ENCODE measurements around the gene KY.

Gene KY, protein sequence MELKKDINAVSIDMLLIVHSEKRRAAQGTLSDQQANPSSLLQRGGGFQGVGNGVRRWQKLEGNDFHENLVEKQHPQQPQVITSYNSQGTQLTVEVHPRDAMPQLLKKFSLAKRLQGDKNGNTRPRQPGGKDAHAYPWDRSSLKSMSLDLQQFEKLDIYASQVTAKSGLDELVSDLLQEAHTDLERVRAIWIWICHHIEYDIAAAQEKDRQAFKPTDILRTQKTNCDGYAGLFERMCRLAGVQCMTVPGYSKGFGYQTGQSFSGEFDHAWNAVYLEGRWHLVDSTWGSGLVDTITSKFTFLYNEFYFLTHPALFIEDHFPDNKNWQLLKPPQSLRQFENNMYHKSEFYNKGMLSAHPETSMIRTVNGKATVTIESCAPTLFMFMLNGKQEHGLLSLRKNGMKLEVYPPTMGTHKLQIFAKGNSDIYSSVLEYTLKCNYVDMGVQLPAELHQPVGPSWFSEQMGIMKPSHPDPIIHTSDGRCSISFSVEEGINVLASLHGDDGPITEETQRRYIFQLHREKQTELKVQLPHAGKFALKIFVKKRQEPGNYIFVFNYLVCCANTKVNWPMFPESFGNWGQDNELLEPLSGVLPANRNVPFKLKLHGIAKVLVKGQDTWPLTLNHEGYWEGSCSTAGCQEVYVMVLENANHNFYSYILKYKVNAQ

DNA sequence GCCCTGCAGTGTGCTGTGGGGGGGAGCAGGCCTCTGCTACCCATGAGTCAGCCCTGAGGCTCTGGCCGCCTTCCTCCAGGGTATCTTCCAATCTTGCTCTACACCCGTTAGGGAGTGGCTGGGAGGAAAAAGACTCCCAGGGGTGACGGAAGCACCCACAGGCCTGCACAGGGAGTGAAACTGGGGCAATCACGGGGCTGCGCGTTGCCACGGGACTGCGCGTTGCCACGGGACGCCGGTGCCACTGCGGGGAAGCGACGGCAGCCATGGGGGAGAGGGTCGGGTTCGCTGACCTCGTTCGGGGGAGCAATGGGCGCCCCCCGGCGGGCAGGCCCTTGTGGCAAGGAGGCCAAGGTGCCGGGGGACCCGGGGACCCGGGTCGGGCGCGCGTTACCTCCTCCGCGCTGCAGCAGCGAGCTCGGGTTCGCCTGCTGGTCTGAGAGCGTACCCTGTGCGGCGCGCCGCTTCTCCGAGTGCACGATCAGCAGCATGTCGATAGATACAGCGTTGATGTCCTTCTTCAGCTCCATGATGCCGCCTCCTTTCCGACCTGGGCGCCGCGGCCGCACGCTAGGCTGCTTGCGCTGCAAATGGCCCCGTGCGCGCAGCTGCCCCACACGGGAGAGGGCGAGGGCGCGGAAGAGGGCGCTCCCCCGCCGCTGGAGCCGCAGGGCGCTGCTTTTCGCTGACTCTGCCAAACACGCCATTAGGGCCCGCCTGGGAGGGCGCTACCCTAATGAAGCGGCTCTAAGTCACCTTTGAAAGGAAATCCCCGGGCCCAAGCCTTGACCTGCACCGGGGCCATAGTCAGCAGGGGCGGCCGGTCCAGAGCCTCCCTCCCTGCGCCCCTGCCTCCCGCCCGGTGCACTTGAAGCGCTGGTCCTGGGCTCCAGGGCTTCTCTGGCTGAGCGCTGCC is at the start of gene KY:
TSS of gene KY (minus strand) at position 592 of the 916 bp plus-strand sequence. CDS start at position 530, 62 bp downstream.
- Histone ChIP-seq H3K4me1 (ENCODE audit: control insufficient read depth in 1 of 2, insufficient read depth in 2 of 2, low read length in 2 of 2) (peaks cover 8 to 10% of the 10 kb centered on the region in 2 donors), H3K36me3 (ENCODE audit: control insufficient read depth in 1 of 2, insufficient read depth in 2 of 2, low read length in 2 of 2) (no peaks in the 10 kb centered on the region), H3K27ac (ENCODE audit: low read depth, low read length) (no peak within 1 kb of the TSS), H3K9me3 (ENCODE audit: control insufficient read depth in 1 of 2, low read length in 2 of 2) (no peaks in the 10 kb centered on the region), H3K27me3 (ENCODE audit: control insufficient read depth in 1 of 2, insufficient read depth in 2 of 2, low read length in 2 of 2) (peaks cover 0 to 6% of the 10 kb centered on the region in 2 donors), H3K9ac (ENCODE audit: low read depth in 1 of 2, low read length in 2 of 2) (peak within 1 kb of the TSS; percentile 6 to 11), H3K4me3 (ENCODE audit: low read depth in 1 of 2, low read length in 2 of 2) (peak within 1 kb of the TSS; percentile 66)

DNA sequence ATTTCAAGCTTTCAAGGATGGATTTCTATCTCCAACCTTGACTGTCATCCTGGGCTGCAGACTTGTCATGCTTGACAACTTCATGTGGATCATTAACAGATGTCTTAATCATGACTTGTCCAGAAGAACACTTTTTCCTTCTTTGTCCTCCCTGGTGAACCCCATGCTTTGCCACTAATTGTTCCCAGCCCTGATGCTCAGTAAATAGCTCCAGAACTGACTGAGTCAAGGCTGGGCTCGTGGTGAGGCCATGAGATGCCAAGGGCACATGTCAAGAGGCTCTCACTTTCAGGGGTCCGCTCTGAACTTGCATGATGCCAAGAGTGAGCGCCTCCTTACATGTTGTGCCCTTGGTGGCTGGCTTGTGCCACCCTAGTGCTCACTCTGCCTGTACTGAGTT is 48.9 kb upstream of the KY start:
- Histone ChIP-seq H3K27me3 (ENCODE audit: control insufficient read depth in 1 of 2, insufficient read depth in 2 of 2, low read length in 2 of 2) (no peaks in the 10 kb centered on the region), H3K27ac (ENCODE audit: low read depth, low read length) (no peak overlapping the region), H3K9me3 (ENCODE audit: control insufficient read depth in 1 of 2, low read length in 2 of 2) (no peaks in the 10 kb centered on the region), H3K36me3 (ENCODE audit: control insufficient read depth in 1 of 2, insufficient read depth in 2 of 2, low read length in 2 of 2) (no peaks in the 10 kb centered on the region), H3K9ac (ENCODE audit: low read depth in 1 of 2, low read length in 2 of 2) (no peak overlapping the region), H3K4me1 (ENCODE audit: control insufficient read depth in 1 of 2, insufficient read depth in 2 of 2, low read length in 2 of 2) (no peaks in the 10 kb centered on the region), H3K4me3 (ENCODE audit: low read depth in 1 of 2, low read length in 2 of 2) (no peak overlapping the region)

DNA sequence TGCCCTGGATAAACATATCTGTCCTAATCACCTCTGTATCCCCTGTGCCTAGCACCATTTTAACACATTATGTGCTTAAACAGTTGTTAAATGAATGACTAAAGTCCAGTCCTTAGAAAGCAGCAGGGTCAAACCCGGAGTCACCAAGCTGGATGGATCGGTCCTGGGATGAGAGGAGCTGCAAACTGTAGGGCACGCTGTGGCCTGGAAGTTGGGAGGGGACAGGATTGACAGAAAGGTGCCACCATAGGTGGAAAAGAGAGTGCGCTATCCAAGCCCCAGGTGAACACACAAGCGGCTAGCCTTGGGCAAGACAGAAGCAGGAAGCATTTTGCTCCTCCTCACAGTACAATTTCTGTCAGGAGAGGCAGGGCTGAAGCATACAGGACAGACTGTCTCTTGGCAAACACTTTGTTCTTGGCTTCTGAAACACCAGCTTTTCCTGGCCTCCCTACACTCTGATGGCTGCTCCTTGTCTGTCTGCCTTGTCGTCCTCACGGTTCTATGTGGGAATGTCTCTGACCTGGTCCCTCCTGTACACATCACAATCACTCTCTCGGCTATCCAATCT is 48.4 kb upstream of the KY start:
- H3K9ac ChIP-seq (ENCODE audit: low read depth in 1 of 2, low read length in 2 of 2): no peak overlapping the region
- H3K9me3 ChIP-seq (ENCODE audit: control insufficient read depth in 1 of 2, low read length in 2 of 2): no peaks in the 10 kb centered on the region
- no peaks in the 10 kb centered on the region for H3K27me3 ChIP-seq (ENCODE audit: control insufficient read depth in 1 of 2, insufficient read depth in 2 of 2, low read length in 2 of 2)
- no peak overlapping the region for H3K4me3 ChIP-seq (ENCODE audit: low read depth in 1 of 2, low read length in 2 of 2)
- H3K4me1 ChIP-seq (ENCODE audit: control insufficient read depth in 1 of 2, insufficient read depth in 2 of 2, low read length in 2 of 2): no peaks in the 10 kb centered on the region
- no peaks in the 10 kb centered on the region for H3K36me3 ChIP-seq (ENCODE audit: control insufficient read depth in 1 of 2, insufficient read depth in 2 of 2, low read length in 2 of 2)
- H3K27ac ChIP-seq (ENCODE audit: low read depth, low read length): no peak overlapping the region

DNA sequence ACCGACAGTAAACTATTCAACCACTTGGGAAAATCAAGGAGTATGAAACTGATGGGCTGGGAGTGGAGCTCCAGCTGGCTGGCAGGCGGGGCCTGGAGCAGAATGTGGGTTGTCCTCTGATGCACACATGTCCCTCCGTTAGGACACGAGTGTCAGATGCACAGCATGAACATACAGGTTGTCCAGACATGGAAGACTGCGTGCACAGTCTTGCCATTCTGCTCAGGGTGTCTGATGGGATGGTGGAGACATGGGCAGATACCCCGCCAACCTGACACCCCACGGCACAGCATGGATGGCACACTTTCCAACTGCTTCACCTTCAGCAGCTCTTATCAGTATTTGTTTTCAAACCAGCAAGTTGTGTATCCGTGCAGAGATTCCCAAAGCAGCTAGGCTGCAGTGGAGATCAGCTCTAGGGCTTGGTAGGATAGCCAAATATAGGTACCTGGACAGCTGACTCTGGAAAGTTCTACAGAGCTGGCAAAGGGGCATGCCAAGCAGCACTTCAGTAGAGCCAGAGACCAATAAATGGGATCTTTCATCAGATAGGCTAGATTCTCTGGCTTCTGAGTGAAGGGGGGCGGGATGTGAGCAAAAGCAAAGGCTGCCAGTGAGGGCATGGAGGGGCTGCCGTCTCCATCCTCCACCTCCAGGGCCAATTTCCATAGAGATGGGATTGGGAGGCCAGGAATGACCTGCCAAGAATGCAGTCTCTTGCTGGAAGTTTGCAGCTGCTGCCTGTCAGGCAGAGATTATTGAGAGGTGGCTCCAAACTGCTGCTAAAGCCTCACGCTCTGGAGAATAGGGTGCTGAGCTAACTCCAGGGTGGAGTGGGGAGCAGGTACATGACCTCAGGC is 47.2 kb upstream of the KY start:
- H3K9ac ChIP-seq (ENCODE audit: low read depth in 1 of 2, low read length in 2 of 2): no peak overlapping the region
- no peak overlapping the region for H3K27ac ChIP-seq (ENCODE audit: low read depth, low read length)
- H3K4me1 ChIP-seq (ENCODE audit: control insufficient read depth in 1 of 2, insufficient read depth in 2 of 2, low read length in 2 of 2): no peaks in the 10 kb centered on the region
- no peaks in the 10 kb centered on the region for H3K9me3 ChIP-seq (ENCODE audit: control insufficient read depth in 1 of 2, low read length in 2 of 2)
- H3K36me3 ChIP-seq (ENCODE audit: control insufficient read depth in 1 of 2, insufficient read depth in 2 of 2, low read length in 2 of 2): no peaks in the 10 kb centered on the region
- no peaks in the 10 kb centered on the region for H3K27me3 ChIP-seq (ENCODE audit: control insufficient read depth in 1 of 2, insufficient read depth in 2 of 2, low read length in 2 of 2)
- H3K4me3 ChIP-seq (ENCODE audit: low read depth in 1 of 2, low read length in 2 of 2): no peak overlapping the region

DNA sequence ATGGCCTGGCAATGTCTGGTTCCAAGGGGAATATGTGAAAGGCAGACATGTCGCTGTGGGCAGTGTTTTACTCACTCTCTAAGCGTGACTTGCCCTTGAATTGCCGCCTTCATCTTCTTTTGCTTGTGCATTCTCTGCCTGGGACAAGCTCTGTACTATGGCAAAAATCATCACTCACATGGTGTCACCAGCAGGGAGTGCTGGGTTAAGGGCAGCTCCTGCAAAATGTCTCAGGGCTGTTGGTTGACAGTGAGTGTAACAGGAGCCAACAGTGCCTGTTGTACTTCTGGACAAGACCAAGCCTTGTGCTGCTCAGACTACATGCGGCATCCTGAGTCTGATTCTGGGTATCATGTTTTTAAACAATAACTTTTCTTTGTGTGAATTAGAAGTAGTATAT is 45.3 kb upstream of the KY start:
- Histone ChIP-seq H3K27ac (ENCODE audit: low read depth, low read length) (no peak overlapping the region), H3K9me3 (ENCODE audit: control insufficient read depth in 1 of 2, low read length in 2 of 2) (no peaks in the 10 kb centered on the region)

DNA sequence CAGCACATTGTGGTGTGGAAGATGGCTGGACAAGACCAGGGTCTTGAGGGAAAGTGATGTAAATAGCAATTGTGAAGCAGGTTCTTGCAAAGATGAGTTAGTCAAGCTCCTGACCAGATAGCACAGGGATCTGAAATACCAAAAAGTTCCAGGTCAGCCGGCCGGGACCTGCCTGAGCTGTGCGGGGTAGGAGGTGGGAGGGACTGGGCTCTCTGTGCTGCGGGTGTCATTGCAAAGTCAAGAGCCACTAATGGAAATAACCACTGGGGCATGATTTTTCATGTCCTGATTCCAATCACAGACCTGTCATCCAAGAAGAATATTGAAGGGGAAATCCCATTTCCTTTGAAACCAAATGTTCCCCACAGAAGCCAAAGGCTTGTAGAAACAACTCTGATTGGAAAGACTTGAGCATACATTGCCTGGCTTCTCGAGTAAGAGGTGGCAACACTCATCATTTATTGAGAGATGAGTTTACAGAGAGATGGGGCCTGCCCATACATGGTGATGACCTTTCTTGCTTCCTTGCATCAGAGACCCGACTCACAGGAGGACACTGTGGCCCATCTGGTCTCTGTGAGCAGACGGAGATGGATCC is 44.2 kb upstream of the KY start:
- Histone ChIP-seq H3K27ac (ENCODE audit: low read depth, low read length) (no peak overlapping the region), H3K4me3 (ENCODE audit: low read depth in 1 of 2, low read length in 2 of 2) (no peak overlapping the region), H3K4me1 (ENCODE audit: control insufficient read depth in 1 of 2, insufficient read depth in 2 of 2, low read length in 2 of 2) (no peaks in the 10 kb centered on the region), H3K9me3 (ENCODE audit: control insufficient read depth in 1 of 2, low read length in 2 of 2) (no peaks in the 10 kb centered on the region), H3K36me3 (ENCODE audit: control insufficient read depth in 1 of 2, insufficient read depth in 2 of 2, low read length in 2 of 2) (no peaks in the 10 kb centered on the region), H3K9ac (ENCODE audit: low read depth in 1 of 2, low read length in 2 of 2) (no peak overlapping the region), H3K27me3 (ENCODE audit: control insufficient read depth in 1 of 2, insufficient read depth in 2 of 2, low read length in 2 of 2) (no peaks in the 10 kb centered on the region)

More for the DNA sequence above, 45.3 kb upstream of the KY start:
- Histone ChIP-seq H3K9ac (ENCODE audit: low read depth in 1 of 2, low read length in 2 of 2) (no peak overlapping the region), H3K4me3 (ENCODE audit: low read depth in 1 of 2, low read length in 2 of 2) (no peak overlapping the region), H3K36me3 (ENCODE audit: control insufficient read depth in 1 of 2, insufficient read depth in 2 of 2, low read length in 2 of 2) (no peaks in the 10 kb centered on the region), H3K4me1 (ENCODE audit: control insufficient read depth in 1 of 2, insufficient read depth in 2 of 2, low read length in 2 of 2) (no peaks in the 10 kb centered on the region), H3K27me3 (ENCODE audit: control insufficient read depth in 1 of 2, insufficient read depth in 2 of 2, low read length in 2 of 2) (no peaks in the 10 kb centered on the region)

DNA sequence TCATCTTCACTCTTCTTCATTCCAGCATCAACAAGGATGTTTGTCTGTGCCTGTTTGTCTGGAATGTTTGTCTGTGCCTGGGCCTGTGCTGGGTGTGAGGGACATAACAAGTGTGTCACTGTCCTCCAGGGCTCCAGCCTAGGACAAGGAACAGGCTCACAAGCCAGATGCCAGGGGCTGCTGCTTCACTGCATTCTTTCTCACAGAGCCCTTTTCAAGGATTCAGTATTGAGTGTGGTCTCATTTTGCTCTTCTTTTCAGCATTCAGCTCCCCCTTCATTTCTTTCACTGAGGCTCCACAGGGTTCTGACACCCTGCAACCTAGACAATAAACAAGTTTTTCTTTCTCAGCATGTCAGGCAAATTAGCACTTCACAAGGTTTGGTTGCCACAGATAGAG is 43.6 kb upstream of the KY start:
- no peak overlapping the region for H3K9ac ChIP-seq (ENCODE audit: low read depth in 1 of 2, low read length in 2 of 2)
- no peaks in the 10 kb centered on the region for H3K9me3 ChIP-seq (ENCODE audit: control insufficient read depth in 1 of 2, low read length in 2 of 2)
- H3K27ac ChIP-seq (ENCODE audit: low read depth, low read length): no peak overlapping the region
- no peaks in the 10 kb centered on the region for H3K4me1 ChIP-seq (ENCODE audit: control insufficient read depth in 1 of 2, insufficient read depth in 2 of 2, low read length in 2 of 2)
- no peaks in the 10 kb centered on the region for H3K36me3 ChIP-seq (ENCODE audit: control insufficient read depth in 1 of 2, insufficient read depth in 2 of 2, low read length in 2 of 2)
- H3K27me3 ChIP-seq (ENCODE audit: control insufficient read depth in 1 of 2, insufficient read depth in 2 of 2, low read length in 2 of 2): no peaks in the 10 kb centered on the region
- H3K4me3 ChIP-seq (ENCODE audit: low read depth in 1 of 2, low read length in 2 of 2): no peak overlapping the region

DNA sequence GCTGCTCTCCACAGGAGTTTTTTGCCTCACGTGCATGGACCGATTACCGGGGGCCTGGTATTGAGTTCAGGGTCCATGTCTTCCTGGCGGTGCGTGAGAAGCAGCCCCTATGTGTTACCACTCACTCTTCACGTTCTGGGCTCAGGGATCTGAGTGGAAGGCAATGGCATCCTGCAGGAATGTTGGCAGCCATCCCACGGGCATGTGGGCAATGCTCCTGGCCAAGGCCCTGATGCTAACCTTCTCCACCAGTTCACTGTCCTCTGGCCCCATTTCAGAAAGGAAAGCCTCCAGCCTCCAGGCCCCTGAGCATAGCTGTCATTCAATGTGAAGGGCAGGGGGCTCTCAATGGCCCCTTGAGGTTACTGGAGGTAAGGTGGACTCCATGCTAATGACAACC is 43.0 kb upstream of the KY start:
- H3K4me1 ChIP-seq (ENCODE audit: control insufficient read depth in 1 of 2, insufficient read depth in 2 of 2, low read length in 2 of 2): no peaks in the 10 kb centered on the region
- no peak overlapping the region for H3K4me3 ChIP-seq (ENCODE audit: low read depth in 1 of 2, low read length in 2 of 2)
- H3K27ac ChIP-seq (ENCODE audit: low read depth, low read length): no peak overlapping the region
- H3K9ac ChIP-seq (ENCODE audit: low read depth in 1 of 2, low read length in 2 of 2): no peak overlapping the region
- no peaks in the 10 kb centered on the region for H3K36me3 ChIP-seq (ENCODE audit: control insufficient read depth in 1 of 2, insufficient read depth in 2 of 2, low read length in 2 of 2)
- no peaks in the 10 kb centered on the region for H3K9me3 ChIP-seq (ENCODE audit: control insufficient read depth in 1 of 2, low read length in 2 of 2)
- no peaks in the 10 kb centered on the region for H3K27me3 ChIP-seq (ENCODE audit: control insufficient read depth in 1 of 2, insufficient read depth in 2 of 2, low read length in 2 of 2)

DNA sequence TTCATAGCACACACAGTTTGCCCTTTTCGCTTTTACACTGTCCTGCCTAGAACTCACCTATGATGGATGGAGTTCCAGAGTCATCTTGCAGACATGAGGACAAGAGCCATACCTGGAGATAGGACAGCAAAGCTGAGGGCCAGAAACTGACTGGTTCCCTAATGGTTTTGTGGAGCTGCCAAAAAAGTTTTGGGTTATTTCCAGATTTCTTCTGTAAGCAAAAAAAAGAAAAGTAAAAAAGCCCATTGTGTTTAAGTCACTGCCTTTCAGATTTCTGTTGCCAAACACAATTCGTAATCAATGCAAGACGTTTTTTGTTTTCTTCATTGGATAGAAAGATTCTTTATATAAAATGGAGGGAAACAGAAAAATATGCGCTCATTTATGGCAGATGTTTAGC is 42.4 kb upstream of the KY start:
- H3K4me1 ChIP-seq (ENCODE audit: control insufficient read depth in 1 of 2, insufficient read depth in 2 of 2, low read length in 2 of 2): no peaks in the 10 kb centered on the region
- no peaks in the 10 kb centered on the region for H3K9me3 ChIP-seq (ENCODE audit: control insufficient read depth in 1 of 2, low read length in 2 of 2)
- H3K27ac ChIP-seq (ENCODE audit: low read depth, low read length): no peak overlapping the region
- H3K36me3 ChIP-seq (ENCODE audit: control insufficient read depth in 1 of 2, insufficient read depth in 2 of 2, low read length in 2 of 2): no peaks in the 10 kb centered on the region
- H3K27me3 ChIP-seq (ENCODE audit: control insufficient read depth in 1 of 2, insufficient read depth in 2 of 2, low read length in 2 of 2): no peaks in the 10 kb centered on the region
- H3K4me3 ChIP-seq (ENCODE audit: low read depth in 1 of 2, low read length in 2 of 2): no peak overlapping the region
- H3K9ac ChIP-seq (ENCODE audit: low read depth in 1 of 2, low read length in 2 of 2): no peak overlapping the region
